Activated CD4-positive, alpha-beta T cell treated with anti-CD3 and anti-CD28 coated beads, Interleukin-2, amount 50 U/mL, for 16 hours (primary cell): ENCODE data around the gene LMTK3.
"Not testable (repeated sequence)": the region's sequence is repeated elsewhere in the genome, so short reads cannot be mapped to it uniquely, and the experiment has no call there.

Source experiments
- DNase-seq: peaks from one replicate; pipeline ENCODE4 v3.0.0-alpha.2; 2020

The LMTK3 gene

DNA sequence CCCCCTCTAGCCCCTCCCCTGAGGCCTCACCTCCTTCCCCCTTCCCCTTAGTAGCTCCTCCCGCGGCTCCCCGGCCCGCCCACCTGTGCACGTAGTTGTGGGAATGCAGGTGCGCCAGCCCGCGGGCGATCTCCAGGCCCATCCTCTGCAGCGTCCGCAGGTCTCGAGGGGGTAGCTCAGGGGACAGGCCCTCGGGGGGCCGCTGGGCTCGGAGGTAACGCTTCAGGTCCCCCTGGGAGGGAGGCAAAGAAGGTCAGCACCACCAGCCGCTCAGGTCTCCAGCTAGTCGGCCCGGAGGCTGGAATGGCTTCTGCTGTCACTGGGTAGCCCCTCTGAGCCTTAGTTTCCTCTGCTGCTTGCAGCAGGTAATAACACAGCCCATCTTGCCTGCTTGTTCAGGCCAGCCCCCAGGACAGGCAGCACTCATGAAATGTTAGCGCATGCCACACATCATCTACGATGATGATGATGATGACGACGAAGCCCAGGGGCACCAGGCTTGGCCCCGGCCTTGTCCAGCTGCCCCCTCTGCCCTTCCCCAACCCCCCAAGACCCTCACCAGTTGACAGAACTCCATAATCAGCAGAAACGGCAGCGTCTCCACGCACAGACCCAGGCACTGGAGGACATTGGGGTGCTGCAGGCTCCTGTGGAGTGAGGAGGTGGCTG lies 9.2 kb downstream of the LMTK3 start:
- DNase-seq = no peak

DNA sequence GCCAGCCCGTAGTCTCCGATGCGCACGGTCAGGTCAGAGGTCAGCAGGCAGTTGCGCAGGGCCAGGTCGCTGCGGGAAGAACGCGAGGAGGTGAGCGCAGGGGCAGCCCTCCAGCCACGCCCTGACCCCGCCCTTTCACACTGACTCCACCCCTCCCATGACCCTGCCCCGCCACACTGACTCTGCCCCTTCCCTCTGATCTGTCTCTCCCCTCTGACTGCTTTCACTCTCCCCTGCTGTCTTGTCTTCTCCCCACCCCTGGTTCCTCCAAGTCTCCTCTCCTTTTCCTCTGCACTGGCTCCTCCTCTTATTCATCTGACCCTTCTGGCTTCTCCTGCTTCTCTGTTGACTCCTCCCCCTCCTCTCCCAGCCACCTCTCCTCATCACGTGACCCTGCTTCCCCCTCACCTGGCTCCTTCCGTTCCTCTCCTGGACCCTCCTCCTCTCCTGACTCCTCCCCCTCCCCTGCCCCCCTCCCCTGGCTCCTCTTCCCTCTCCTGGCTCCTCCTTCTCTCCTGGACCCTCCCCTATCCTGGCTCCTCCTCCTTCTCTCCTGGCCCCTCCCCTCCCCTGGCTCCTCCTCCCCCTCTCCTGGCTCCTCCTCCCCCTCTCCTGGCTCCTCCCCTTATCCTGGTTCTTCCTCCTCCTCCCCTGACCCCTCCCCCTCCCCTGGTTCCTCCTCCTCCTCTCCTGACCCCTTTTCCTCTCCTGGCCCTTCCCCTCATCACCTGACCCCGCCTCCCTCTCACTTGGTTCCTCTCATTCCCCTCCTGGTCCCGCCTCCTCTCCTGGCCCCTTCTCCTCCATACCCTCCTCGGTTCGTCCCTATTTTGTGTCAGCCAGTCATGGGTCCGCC lies 9.9 kb downstream of the LMTK3 start:
- DNase-seq = peak; percentile 59

DNA sequence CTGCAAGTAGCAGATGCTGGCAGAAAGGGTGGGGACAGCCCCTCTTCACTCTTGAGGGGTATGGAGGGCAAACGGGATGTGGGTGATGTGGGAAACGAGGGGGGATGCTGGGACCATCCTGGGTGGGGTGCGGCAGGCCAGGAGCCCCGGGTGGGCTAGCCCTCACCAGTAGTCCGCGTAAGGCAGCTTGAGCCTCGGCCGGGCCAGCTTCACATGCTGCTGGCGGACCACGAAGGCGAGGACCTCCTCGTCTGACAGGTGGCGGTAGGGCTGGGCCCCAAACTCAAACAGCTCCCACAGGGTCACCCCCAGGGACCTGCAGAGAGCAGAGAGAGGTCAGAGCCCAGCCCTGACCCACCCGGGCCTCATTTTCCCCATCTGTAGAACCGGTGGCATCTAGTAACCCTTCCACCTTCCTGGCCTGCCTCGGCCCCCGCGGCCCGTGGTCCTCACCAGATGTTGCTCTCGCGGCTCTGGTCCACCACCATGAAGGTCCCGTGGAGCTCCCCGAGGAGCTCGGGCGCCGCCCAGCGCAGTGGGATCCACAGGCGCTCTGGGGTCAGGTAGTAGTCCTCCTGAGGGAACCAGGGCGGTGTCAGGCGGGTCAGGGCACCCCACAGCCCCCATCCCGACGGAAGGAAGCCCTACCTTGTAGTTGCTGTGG lies 10.7 kb downstream of the LMTK3 start:
- no peak for DNase-seq

DNA sequence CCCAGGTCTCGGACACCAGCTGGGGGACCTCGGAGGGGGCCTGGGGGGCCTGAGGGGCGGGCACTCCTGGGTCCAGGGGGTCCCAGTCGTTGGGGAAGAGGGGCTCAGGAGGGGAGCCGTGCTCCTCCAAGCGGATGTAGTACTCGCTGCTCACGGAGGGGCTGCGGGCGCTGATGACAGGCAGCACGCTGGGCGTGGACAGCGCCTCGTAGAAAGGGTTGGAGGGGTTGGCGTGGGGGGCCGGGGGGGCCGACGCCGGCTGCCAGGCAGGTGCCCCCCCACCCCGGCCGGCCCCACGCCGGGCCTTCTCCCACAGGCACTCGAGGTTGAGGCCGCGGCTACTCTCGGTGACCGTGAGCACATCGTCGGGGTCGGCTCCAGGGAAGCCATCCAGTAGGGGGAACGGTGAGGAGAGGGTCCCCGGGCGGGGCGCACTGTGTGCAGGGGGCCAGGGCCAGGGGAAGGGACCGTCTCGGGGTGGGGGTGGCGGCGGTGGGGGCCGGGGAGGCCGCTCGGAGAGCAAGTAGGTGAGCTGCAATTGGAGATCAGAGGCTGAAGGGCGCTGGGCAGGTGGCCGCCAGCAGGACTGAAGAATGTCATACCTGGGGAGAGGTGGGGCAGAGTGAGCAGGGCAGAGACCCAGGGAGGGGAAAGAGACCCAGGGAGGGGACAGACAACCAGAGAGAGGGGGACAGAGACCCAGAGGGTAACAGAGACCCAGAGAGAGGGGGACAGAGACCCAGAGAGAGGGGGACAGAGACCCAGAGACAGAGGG lies 12.1 kb downstream of the LMTK3 start:
- no peak for DNase-seq

DNA sequence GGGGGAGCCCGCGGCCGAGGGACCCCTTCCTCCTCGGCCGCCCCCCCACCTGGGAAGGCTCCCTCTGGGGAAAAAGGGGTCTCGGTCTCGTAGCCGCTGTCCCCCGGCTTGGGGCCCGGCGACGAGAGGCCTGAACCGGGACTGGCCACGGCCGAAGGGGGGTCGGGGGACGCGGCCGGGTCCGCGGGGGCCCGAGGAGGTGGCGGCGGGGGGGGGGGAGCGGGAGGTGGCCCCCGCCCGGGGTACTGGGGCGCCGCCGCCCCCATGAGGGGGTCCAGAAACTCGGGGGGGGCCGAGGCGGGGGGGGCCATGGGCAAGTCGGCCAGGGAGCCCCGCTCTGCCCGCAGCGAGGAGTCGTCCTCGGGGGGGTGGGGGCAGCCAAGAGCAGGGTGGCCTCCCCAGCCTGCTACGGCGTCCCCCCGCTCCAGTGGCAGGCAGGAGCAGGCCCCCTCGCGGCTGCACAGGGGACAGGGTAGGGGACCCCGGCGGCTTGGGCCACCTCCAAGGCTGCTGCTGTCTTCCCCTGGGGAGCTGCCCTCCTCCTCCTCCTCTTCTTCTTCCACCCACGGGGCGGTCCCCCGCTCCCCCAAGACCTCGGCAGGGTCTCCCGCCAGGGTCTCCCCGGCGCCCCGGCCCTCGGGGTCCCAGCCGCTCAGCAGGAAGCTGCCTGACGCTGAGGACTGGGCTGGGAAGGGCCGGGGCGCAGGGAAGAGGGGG lies 12.9 kb downstream of the LMTK3 start:
- DNase-seq = no peak

GRCh38 chr19:48497728-48498594 lies 13.7 kb downstream of the LMTK3 start:
- DNase-seq = no peak

DNA sequence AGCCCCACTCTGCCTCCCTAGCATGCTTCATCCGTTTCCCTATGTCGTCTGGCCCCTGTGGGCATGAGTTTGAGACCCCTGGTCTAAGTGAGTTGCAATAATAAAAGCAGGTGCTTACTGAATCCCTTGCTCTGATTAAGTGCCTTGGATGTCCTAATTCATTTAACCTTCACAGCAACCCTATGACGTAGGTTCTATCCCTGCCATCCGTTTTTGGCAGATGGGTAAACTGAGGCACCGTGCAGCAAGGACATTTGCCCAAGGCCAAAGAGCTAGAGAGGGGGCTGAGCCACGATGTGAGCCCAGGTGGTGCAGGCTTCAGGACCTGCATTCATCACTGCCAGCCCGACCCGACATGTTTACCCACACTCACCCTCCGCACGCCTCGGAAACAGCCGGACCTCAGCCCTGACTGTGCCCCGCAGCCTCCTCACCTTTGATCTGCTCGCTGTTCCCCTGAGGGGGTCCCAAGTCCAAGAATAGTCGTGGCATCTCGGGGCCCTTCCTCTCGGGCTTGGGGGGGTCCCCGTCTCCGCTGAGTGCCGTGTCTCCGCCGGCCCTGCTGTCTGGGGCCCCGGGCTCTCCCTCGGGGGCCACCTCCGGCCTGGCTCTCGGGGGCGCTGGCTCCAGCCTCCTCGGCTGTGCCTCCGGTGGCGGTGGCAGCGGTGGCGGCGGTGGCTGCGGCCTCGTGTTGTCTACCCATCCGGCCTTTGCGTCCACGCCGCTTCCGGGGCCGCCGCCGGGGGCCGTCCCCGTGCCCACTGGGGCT lies 14.5 kb downstream of the LMTK3 start:
- no peak for DNase-seq

DNA sequence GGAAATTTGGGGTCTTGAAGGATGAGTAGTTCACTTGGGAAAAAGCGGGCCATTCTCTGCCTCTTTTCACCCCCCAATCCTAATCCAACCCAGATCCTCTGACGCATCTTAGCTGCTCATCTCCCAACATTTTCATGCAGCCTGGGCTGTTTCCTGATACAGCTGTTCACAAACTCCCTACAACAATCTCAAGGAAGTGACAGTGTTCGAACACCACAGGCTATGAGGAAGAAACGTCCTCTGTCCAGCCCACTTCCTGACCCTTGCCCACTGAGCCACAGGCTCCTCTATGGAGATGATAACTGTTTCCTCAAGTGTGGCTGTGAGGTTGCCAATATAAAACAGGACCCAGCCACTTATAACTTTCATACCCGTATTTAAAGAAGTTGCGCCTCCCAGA lies 16.2 kb downstream of the LMTK3 start:
- no peak for DNase-seq

- no peak for DNase-seq
Measured at GRCh38 chr19:48493718-48494401, 17.8 kb downstream of the LMTK3 start.

DNA sequence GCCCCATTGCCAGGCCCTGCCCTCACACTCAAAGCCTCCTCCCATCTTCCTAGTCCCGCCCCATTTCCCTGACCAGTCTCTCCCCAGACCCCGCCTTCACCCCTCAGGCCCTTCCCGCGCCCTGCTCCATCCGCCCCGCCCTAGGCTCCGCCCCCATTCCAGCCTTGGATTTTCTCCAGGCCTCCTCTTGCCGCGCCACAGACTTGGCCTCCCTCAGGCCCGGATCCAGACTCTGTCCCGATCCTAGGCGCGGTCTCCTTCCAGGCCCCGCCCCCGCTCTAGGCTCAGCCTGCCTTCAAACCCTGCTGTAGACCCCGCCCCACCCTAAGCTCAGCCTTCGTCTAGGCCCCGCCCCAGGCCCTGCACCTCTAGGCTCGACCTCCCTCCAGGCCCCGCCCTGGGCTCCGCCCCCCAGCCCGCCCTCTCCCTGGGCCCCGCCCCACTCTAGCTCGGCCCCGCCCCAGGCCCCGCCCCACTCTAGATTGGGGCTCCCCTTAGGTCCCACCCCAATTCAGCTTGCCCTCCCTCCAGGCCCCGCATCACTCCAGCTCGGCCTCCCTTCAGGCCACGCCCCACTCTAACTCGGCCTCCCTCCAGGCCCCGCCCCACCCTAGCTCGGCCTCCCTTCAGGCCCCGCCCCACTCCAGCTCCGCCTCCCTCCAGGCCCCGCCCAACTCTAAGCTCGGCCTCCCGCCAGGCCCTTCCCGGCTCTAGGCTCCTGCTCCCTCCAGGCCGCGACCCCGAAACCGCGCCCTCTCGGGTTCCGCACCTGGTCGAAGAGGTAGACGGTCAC lies 18.5 kb downstream of the LMTK3 start:
- peak; percentile 82 for DNase-seq

DNA sequence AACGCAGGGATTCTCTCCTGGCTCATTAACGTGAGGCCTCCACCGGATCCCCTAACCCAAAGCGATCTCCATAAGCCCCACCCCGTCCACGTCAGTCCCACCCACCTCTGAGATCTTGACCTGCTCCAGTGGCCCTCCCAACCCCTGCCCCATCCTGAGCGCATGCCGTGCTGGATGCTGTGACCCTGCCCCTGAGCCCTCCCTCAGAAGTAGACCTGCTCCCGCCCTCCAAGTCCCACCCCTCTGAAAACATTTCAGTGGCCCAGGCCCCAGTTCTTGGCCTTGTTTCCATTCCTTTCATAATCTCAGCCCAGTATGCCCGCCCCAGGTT lies 19.9 kb downstream of the LMTK3 start:
- DNase-seq = no peak

GRCh38 chr19:48490981-48491792 lies 20.4 kb downstream of the LMTK3 start:
- peak; percentile 37 for DNase-seq

- DNase-seq = peak; percentile 84
Measured at GRCh38 chr19:48489608-48490216, 21.9 kb downstream of the LMTK3 start.

DNA sequence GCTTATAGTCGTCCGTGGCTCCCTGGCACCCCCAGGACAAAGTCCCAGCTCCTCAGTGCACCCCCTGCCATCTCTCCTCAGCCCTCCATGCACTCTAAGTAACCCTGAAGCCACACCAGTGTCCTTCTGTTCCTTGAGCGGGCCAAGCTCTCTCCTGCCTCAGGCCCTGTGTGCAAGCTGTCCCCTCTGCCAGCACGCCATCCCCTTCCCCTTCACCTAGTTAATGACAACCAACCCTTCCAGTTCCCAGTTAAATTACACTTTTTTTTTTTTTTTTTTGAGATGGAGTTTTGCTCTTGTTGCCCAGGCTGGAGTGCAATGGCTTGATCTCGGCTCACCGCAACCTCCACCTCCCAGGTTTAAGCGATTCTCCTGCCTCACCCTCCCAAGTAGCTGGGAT lies 23.2 kb downstream of the LMTK3 start:
- not testable (repeated sequence) for DNase-seq

- DNase-seq = no peak
Measured at GRCh38 chr19:48487948-48488347, 23.7 kb downstream of the LMTK3 start.

- no peak for DNase-seq
Measured at GRCh38 chr19:48487544-48487943, 24.1 kb downstream of the LMTK3 start.

DNA sequence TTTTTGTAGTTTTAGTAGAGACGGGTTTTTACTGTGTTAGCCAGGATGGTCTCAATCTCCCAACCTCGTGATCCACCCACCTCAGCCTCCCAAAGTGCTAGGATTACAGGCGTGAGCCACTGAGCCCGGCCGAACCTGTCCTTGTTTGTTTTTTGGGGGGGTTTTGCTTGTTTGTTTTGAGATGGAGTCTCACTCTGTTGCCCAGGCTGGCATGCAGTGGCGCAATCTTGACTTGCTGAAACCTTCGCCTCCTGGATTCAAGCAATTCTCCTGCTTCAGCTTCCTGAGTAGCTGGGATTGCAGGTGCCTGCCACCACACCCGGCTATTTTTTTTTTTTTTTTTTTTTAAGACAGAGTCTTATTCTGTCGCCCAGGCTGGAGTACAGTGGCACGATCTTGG lies 24.9 kb downstream of the LMTK3 start:
- DNase-seq = not testable (repeated sequence)
